GM21619 (cell line): ENCODE results near the gene CCDC201.

ENCODE experiments used
- ATAC-seq: cut with Tn5 transposase; IDR thresholded peaks from one replicate; pipeline ENCODE4 v1.9.1; 2021; ENCODE audit not compliant: unreplicated experiment

CCDC201 gene, protein sequence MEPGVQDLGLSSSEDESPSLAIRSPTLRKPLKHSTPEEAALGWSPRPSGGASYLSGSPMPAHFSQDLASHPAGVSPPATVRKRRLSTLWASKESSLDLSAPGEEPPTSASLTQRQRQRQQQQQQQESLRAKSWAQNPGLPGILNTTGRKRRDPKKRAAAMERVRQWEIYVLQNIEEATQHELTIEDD

DNA sequence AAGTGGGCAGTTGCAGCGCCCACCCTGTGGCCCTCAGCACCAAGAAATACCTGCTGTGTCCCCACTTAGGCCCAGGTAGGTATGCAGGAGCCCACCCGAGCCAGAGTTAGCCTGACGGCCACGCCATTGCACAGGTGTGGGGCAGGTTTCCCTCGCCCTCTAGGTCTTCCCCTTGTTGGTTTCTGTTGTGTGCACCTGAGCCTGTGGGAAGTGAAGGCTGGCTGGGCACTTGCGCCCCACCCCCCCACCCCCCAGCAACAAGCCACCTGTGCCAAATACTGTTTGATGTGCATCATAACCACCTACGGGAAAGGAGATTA, at the start of gene CCDC201:
Gene CCDC201, minus strand, starts transcription at position 48 of the 320 bp plus-strand sequence. CDS start 75 bp downstream, outside the sequence.
- ATAC-seq: no peak

DNA sequence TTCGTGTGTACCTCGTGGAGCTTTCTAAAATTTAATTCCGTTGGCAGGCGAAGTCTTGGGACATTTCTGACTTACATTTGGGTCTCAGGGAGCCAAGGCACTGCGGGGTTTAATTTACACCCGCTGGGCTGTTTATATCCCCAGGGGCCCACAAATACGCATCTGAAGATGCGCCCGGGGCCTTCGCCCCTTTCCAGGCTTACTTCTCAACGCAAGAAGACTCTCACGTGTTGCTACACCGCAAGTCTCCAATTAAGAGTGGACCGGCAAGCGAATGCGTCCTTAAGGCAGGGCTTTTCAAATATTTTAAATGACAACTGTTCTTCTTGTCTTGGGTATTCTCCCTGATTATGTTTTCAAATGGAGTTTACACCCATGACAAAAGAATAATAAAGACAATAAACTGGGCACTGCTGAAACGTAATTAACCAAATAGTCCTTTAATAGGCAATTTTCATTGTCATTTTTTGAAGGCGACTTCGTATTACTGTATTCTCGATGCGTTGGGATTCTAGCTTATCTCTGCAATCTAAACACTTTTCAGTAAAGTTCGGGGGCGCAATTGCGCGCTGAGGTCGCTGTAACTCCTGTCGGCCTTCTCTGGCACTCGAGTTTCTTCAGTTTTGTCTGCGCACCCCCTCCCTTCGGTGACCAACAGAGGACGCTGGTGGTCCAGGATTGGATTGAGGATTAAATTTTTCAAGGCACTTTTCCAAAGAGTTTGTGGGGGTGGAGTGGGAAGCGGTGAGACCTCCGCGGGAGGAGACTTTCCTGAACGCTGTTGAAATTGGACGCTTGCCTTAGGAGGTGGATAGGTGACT, 49.0 kb upstream of the CCDC201 start:
- no peak for ATAC-seq

DNA sequence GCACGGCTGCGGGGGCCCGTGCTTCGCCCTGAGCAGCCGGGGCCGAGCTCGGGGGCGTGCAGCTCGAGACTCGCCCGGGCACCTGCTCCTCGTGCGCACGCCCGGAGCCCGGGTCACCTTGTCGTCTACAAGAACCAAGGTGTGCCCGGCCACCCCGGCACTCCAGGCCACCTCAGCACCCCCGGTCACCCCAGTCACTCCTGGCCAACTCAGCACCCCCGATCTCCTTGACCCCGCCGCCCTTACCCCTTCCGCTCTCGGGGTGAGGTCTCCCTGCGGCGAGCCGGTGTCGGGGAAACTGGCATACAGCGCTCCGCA, 48.5 kb upstream of the CCDC201 start:
- no peak for ATAC-seq

DNA sequence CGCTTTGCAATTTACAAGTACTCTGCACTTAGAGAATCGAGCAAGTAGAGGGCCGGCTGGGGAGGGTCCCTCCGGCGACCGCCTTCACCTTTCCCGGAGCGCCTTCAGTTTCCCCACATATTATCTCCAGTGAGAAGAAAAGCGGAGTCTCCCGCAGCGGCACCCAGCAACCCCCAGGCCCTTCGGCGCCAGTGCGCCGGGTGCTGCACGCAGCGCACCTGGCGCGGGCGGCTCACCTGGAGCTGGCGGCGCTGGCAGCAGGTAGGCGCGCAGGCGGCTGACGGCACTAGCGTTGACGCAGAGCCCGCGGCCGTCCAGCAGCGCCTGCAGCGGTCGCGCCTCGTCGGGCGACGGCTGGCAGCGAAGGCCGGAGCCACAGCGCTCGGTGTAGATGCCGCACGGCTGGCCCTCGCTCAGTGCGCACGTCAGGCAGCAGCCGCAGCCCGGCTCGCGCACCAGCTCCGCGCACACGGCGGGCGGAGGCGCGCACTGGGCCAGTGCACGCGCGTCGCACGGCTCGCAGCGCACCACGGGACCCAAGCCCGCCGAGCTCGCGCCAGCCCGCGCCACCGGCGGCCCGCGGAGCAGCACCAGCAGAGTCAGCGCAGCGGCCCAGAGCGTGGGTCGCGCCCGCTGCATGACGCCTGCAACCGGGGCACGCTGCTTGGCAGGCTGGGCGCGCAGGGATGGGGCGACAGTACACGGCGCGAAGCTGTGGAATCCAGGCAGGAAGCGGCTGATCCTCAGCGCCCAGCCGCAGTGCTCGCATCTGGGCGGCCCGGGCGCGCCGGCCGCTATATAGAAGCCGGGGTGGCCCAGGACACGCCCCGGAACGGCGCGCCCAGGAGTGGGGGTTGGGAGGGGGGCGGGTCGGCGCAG, 47.9 kb upstream of the CCDC201 start, which contains the start of gene IGFBP3:
Gene IGFBP3, minus strand, starts transcription at position 771 of the 879 bp plus-strand sequence. Its CDS starts 132 bp downstream, at position 639.
- ATAC-seq: no peak

DNA sequence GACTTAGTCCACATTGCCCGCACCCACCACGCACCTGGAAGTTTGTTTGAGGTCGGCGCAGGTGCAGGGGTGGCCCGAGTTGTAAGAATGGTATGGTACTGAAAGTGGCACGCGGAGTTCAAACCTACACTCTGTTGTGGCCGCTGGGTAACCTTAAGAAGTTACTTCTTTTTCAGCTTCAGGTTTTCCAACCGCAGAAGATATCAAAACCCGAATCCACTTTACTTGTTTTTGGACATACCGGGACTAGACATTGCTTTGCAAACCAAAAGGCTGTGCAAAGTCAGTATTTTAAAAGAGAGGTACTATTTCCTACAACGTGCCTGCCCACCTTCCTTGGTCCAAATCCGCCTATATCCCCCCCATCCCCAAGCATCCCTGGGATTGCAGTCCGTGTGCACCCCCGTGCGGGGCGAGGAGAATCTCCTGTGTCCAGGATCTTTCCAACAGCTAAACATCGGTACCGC, 47.1 kb upstream of the CCDC201 start:
- ATAC-seq: no peak

DNA sequence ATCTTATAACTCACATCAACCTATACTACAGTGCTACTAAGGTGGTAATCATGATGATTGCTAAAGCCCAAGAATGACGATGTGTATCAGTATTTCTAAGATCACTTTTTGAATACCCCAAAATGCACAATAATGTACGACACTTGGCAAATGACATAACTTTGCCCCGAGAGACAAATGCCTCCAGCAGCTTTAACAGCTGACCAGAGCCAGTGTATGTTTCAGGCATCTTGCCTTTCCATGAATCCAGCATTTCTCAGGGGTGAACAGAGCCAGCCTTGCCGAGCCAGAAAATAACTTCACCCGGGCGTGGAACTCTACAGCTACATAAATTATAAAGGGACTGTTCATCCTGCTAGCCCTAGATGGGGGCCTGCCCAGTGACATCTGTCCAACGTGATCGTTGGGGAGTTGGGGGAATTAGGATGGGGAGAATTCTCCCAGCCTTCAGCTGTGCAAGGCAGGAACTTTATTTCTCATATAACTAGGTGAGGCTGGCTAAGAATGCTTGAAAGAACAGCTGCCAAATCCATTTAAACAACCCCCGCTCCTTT, 46.4 kb upstream of the CCDC201 start:
- no peak for ATAC-seq

DNA sequence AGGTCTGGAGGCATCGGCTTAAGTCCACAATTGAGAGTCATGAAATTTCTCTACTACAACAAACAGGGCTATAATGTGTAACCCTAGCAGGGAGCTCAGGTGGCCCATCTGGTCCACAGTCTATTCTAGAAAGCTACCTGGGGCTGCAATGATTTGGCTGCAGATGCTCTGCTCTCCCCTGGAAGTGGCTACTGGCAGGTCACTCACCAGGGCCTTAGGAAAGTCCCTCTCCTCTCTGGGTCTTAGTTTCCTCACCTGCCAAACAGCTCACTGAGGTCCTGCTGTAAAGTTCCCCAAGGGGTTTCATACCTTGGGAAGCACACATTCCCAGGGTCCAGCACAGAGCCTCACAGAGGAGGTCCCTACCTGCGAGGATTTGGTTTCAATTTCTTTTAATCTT, 45.7 kb upstream of the CCDC201 start:
- no peak for ATAC-seq

DNA sequence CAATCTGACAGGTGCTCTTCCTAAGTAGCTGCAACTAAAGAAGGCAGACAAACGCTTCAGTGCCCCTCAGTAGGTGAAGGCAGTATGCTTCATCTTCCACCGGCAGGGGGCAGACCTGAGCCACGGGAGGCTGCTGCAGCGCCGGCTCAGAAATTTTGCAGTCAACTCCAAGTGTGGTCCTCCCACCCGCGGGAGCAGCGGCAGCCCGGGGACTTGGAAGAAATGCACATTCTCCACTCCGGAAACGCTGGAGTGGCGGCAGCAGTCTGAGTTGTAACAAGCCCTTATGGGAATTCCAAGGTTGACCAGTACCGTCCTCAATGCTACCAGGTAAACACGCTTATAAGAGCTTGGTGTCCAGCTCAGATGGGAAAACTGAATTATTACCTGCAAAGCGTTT, 44.8 kb upstream of the CCDC201 start:
- no peak for ATAC-seq

DNA sequence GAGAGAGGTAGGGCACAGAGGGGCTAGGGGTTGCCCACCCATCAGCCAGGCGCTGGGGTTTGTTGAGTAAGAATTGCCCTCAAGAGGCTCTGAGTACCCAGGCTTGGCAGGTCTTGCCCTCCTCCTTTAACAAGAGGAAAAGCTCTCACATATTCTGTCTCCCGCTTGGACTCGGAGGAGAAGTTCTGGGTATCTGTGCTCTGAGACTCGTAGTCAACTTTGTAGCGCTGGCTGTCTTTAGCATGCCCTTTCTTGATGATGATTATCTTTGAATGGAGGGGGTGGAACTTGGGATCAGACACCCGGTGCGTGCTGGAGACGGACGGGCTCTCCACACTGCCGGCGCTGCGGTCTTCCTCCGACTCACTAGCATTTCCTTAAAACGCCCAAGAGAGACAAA, 44.2 kb upstream of the CCDC201 start:
- ATAC-seq: no peak

DNA sequence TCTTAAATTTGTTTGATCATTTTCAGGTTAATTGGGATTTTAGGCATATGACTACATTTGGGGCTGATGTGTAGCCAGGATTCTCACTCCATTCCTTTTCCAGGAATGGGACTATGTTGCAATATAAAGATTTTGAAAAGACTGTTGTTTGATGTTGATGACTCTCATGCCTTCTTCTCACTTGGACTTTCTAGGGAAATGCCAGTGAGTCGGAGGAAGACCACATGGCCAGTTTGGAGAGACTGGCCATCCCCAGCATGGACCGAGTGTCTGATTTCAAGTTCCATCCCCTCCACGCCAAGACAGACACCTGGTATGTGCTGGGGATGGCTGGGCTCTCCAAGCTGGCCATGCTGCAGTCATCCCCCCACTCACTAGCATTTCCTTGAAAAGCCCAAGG, 42.7 kb upstream of the CCDC201 start:
- ATAC-seq: no peak

DNA sequence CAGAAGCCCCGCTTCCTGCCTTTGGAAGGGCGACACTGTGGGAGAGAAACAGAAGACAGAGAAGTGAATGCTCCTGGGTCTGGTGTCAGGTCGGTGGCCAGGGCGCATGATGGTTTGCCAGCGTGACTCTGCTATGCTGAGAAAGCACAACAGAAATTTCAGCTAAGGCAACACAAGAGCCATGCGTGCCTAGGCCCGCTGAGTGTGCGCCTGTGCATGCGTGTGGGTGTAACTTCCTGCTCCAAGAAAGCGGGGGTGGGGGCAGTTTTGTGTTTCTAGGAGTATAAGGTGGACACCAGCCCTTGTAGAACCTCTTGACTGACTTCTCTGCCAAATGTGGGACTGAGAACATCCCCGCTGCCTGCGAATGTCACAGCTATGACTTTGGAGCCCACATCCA, 42.0 kb upstream of the CCDC201 start:
- no peak for ATAC-seq

DNA sequence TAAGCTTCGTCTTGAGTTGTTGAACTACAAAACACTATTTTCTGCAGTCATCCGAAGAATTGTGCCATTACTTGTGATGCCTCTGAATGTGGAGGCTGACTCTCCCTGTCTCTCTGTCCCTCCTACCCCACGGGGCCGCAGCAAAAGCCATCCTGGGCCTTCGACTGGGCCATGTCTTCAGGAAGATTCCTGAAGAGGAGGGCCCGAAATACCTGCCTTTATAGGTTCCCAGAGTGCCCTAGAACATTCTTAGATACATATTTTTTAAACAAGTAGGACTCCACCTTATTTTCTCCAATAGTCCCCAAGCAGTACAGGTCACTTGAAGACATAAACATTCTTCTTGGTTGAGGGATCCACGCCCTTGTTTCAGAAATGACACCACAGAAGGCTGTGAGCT, 40.1 kb upstream of the CCDC201 start:
- no peak for ATAC-seq

DNA sequence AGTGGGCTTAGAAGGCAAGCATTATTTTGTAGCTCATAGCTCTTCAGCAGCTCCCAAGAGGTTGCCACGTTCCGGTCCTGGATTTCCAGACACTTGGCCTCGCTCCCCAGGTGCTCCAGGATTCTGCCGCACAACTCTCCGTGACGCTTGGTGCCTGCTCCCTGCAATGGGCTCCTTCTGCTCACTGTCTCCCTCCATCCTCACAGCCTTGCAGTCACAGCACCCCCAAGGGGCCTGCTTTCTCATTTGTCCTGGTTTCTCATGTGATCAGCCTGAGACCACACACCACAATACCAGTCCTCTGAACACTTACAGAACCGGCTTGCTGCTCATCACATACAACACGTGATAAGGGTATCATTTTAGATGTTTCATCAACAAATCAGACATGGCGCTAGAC, 38.4 kb upstream of the CCDC201 start:
- ATAC-seq: no peak

DNA sequence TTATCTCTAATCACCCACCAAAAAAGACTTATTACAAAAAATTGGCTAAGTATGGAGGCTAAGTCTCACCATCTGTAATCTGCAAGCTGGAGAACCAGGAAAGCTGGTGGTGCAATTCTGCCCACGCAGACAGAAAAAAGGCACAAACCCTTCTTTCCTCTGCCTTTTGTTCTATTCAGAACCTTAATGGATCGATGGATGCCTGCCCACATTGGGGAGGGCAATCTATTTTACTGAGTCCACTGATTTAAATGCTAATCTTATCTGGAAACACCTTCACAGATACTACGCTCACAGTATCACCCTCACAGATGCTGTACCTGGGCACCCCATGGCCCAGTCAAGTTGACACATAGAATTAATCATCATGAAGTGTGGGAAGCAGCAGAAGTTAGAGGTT, 38.0 kb upstream of the CCDC201 start:
- no peak for ATAC-seq

DNA sequence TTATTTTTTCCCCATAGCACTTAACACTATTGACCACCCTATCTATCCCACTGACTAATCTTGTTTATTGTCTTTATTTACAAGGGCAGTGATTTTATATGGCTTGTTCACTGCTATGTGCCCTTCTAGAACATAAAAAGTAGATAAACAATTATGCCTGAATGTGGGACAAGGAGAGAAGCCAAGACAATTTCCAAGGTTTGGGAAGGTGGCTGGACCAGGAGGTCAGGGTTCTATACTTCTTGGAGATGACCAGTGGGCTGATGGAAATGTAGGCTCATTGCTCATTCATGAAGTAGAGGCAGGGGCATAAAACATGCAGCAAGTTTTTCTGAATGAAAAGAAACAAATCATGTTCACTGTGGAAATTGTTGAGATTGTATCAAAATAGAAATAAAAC, 36.7 kb upstream of the CCDC201 start:
- ATAC-seq: no peak

DNA sequence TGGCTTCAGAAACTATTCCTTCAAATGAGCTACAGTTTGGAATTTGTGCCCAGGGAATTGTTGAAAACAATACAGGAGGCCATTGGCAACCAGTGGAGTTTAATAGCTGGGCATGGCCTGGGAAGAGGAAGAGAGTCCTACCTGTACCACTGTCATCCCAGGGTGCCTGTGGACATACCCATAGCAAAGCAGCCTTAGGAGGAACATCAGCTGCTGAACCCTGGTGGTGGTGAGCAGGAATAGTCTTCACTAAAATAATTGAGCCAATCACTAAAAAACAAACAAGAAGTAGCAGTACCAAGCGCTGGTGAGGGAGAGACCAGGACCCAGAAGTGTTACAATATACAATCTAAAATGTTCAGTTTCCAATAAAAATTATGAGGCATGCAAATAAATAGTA, 29.9 kb upstream of the CCDC201 start:
- ATAC-seq: no peak

DNA sequence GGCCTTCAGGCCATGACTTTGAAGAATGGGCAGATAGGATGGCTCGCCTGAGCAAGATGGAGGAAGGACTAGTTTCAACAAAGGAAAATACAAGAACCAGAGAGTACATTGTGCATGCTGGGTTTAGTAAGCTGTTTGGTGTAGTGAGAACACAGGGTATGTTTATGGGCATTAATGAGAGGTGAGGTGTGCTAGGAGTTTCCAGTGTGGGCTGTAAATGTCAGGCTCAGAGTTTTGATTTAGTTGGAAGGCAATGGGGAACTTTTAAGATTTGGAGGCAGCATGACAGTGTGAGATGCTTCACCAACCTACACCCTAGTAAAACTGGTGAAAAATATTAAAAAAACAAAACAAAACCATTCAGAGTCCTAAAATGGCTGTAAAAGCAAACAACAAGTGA, 28.7 kb upstream of the CCDC201 start:
- ATAC-seq: no peak

DNA sequence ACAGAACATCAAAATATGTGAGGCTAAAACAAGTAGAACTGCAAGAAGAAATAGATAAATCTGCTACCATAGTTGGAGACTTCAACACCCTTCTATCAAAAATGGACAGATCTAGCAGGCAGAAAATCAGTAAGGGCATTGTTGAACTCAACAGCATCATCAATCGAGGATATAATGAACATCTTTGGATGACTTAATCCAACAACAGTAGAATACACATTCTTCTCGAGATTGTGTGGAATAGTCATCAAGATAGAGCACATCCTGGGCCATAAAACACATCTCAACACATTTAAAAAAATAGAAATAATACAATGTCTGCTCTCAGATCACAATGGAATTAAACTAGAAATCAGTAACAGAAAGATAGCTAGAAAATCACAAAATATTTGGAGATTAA, 25.3 kb upstream of the CCDC201 start:
- no peak for ATAC-seq

DNA sequence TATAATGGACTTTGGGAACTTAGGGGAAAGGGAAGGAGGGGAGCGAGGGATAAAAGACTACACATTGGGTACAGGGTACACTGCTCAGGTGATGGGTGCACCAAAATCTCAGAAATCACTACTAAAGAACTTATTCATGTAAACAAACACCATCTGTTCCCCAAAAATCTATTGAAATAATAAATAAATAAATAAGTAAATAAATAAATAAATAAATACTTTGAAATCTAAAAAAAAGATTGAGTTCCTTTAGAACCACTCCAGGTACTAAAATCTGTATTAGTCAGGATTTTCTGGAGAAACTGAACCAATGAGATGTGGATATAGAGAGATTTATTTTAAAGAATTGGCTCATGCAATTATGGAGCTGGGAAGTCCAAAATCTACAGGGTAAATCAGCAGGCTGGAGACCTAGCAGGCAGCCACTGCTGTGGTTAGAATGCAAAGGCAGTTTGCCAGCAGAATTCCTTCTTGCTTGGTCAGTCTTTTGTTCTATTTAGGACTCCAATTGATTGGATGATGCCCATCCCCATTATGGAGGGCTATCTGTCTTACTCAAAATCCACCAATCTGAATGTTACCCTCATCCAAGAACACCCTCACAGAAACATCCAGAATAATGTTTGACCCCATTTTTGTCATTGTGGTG, 24.3 kb upstream of the CCDC201 start:
- no peak for ATAC-seq

DNA sequence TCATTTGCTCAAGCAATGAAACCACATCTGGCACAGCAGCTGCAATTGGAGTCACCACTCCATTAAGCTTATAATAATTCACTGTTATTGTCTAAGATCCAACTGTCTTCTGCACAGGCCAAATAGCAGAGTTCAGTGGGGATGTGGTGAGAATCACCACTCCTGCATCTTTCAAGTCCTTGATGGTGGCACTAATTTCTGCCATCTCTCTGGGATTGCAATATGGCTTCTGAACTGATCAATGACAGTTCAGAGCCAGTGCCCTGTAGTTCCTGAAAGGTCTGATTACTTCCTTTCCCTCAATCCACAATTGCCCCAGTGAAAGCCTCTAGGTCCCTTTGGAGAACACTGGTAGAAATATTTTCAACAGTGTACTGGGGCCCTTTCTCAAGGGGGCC, 21.8 kb upstream of the CCDC201 start:
- ATAC-seq: no peak
